Measurements from ENCODE around the gene EXOC3L1.

- TF ChIP-seq CTCF (conservative IDR thresholded peaks at IDR 0.05; ENCODE audit: low read depth, low read length) (no peak), EZH2 (IDR thresholded peaks at IDR 0.05; ENCODE audit: low read length, unreplicated experiment) (no peak)
These were observed 32.7 kb downstream of the EXOC3L1 start for GRCh38 chr16:67157106-67157748.
